SH-SY5Y (cell line): ENCODE data around the gene ATP1B1.

Experiments
- GATA2 ChIP-seq: IDR thresholded peaks from 2 replicates; pipeline ENCODE4 v1.6.1; 2011; ENCODE audit warnings: mild to moderate bottlenecking, low read depth, low read length
- GATA3 ChIP-seq: IDR thresholded peaks from 2 replicates; pipeline ENCODE4 v1.6.1; 2011; ENCODE audit warnings: low read depth, mild to moderate bottlenecking, low read length, moderate library complexity

DNA sequence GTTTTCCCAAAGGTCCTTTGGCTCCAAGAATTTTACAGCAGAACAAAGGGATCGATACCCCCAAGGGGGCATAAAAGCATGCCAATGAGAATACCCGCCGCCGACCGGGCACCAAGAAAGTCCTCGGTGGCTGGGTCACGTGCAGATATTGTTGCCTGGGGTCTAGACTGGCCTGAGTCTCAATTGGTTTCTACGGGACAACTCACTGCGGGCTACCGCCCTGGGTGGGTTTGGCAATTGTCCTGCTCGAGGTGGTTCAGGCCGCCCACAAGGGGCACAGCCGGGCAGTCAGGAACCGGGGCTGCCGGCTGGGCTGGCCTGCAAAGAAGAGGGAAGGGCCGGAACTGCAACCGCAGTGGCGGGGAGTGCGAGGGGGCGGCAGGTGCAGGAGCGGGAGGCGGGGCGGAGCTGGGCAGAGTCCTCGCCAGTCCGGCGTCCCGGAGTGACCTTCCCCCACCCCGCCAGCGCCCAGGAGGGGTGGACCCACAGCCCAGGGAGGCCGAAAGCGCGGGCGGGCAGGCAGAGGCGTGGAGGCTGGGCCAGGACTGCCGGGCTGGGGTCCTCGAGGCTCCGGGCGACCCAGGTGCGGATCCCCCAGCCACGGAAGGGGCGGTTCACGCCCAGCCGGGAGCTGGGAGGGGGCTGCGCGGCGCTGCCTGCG is 926 bp upstream of the ATP1B1 start:
- no peak for TF ChIP-seq GATA2
- TF ChIP-seq GATA3 = no peak
